IPS DF 19.7 (cell line): ENCODE results near the gene PPP1R15B.

Experiments used
- DNase-seq: peaks from one replicate; pipeline ENCODE4 v3.0.0-alpha.2; 2013; ENCODE audit warnings: low read depth, low spot score

The PPP1R15B gene

DNA sequence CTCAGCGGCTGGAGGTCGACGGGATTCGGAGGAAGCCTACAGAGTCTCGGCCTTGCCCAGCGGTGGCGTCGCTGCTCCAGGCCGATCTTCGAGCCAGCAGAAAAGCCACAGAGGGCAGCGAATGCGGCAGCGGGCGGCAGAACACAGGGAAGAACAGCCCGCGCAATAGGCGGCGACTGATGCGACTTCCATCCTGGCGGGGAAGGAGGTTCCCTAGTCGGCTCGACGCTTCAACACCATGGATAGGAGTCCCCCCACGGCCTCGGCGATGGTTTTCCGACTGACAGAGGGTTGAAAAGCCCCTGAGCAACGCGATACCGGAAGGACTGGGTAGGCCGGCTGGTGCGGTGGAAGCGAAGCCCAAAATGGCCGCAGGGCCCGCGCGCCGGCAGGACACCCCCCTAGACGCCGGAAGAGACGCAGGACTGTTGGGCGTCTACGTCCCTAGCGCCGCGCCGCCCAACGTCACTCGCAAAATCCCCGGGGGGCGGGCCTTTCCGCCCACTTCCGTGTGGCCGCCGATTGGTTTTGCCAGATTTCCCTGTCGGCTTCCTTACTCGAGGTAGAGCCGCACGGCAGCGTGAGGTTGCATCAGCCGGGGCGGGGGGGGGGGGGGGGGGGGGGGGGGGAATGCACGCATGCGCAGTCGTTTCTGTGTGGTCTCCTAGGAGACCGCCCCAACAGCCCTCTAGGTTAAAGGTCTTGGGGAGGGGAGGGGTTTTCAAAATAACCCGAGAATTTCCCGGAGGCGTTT, at the start of gene PPP1R15B:
PPP1R15B (minus strand) TSS at position 367 of the 754 bp plus-strand sequence. CDS start 406 bp downstream, outside the sequence.
- peak; percentile 88 for DNase-seq

DNA sequence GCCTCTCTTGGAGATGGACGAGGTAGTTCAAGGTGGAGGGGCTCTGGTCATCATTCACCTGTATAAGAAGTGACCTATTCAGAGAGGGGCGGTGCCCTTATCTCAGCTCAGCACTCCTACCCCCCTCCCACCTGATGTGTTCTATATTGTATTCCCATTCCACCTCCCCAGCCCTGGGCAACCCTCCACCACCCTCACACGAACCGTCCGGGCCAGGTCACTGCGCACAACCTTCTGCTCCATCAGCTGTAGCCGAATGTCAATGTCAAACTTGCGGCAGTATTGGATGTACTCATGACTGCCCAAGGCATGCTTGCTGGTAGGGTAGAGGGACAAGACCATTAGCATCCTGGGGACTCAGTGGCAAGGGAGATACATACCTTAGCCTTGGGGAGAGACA, 48.7 kb upstream of the PPP1R15B start:
- no peak for DNase-seq

GRCh38 chr1:204459706-204460105, 48.1 kb upstream of the PPP1R15B start:
- DNase-seq: no peak

DNA sequence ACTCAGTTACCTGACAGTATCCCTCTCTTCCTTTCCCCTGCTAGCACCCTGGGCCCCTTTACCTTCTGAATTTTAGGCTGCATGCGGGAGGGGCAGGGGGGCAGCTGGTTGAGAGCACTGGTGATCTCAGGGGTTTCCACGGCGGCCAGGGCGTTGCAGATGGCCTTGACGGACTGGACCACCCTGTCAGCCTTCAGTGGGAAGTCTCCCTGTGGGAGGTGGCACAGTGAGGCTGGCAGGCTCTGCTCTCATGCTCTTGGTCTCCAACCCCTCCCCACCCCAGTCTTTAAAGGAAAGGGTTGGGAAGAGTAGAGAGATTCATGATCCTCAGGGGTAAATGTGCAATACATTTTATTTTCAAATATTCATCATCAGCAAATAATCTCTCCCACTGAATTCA, 46.0 kb upstream of the PPP1R15B start:
- no peak for DNase-seq

- no peak for DNase-seq
Observed at GRCh38 chr1:204456826-204457442, 45.3 kb upstream of the PPP1R15B start.

DNA sequence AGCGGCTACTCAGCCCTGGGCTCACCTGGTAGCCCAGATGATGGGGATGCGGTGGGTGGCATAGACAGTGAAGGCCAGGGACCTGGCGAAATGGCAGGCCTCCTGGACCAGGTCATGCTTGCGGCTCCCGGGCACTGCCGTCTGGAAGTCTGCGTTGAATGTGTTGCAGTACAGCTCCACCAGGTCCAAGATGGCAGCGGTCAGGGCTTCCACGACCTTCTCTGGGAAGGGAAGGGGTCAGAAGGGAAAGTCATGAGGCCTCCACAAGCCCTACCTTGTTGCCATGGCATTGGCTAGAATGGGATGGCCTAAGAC, 44.2 kb upstream of the PPP1R15B start:
- no peak for DNase-seq

GRCh38 chr1:204455063-204455830, 43.6 kb upstream of the PPP1R15B start:
- DNase-seq: peak; percentile 48

DNA sequence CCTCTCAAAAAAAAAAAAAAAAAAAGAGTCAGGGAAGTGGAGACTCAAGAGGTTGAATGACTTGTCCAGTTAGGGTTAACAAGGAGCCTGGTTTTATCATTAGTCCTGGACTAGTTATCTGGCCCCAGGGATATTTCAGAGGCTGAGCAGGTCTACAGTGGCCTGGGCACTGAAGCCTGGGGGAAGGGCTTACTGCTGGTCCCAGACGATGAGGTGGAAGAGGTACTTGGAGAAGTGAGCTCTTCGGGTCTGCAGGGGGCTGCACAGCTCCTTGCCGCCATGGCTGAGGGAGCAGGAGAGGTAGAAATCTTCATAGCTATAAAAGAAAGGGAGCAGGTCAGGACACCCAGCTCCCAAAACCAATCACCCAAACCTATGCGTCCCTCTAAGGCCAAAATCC, 42.9 kb upstream of the PPP1R15B start:
- no peak for DNase-seq

GRCh38 chr1:204453141-204453772, 41.6 kb upstream of the PPP1R15B start:
- no peak for DNase-seq

GRCh38 chr1:204451352-204452124, 39.9 kb upstream of the PPP1R15B start:
- no peak for DNase-seq

GRCh38 chr1:204450461-204451257, 39.0 kb upstream of the PPP1R15B start:
- DNase-seq: no peak

- no peak for DNase-seq
Observed at GRCh38 chr1:204449678-204450280, 38.2 kb upstream of the PPP1R15B start.

DNA sequence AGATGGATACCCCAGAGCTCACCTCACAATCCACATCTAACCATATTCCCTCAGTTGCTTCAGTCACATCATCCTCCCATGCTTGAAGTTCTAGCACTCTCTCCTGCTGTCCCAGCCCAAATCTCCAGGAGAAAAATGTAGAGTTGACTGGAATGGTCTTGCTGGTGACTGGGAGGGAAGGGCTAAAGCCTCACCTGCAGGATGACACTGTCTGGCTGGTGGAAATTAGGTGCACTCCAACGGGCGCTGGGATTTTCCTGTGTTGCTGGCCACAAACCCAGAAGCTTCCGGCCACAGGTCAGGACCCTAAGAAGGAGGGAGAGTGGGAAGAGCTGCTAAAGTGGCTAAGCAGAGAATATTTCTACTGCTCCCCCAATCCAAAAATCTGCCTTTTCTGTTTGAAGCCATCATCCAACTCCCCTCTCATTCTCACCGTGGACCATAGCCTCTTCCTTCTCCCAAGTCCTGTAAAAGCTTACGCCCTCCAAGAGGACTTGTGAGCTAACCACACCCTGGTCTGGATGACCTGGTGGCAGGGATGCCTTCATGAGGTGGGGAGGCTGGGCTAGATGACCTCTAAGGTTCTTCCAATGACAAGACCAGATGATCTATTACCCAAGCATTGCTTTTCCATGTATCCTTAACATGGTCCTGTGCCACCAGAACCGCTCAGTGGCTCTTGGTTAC, 37.5 kb upstream of the PPP1R15B start:
- DNase-seq: no peak

- no peak for DNase-seq
Observed at GRCh38 chr1:204448344-204448964, 36.8 kb upstream of the PPP1R15B start.

- no peak for DNase-seq
Observed at GRCh38 chr1:204447736-204448135, 36.1 kb upstream of the PPP1R15B start.

- no peak for DNase-seq
Observed at GRCh38 chr1:204447190-204447589, 35.6 kb upstream of the PPP1R15B start.

DNA sequence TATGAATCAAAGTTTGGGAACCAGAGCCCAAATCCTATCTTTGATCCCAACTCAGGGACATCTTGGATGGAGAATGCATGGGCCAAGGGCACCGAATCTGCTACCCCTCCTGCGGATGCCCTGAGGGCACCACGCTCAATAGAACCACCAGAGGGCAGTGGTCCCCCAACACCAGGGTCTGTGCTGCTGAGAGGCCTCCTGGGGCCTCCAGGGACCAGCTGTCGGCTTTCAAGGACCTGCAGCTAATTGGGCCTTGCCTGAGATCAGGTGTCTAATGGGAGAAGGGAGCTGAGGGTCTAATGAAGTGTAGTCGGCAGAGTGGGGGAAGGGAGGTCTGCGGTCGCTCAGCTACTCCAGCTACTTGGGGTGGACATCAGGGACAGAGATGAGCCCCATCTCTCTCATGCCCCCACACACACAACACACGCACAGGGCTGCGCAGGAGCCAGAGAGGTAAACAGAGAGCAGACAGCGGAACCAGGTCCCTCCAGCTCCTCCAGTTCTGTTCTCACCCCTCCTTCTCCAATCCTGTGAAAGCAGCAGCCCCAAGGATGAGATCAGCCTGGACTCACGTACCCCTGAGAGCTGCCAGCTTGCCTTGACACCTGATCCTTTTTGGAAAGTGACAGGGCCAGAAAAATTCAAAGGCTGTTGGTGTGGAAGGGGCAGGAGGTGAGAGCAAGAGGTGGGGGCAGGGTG, 34.9 kb upstream of the PPP1R15B start:
- peak; percentile 79 for DNase-seq

GRCh38 chr1:204445860-204446412, 34.3 kb upstream of the PPP1R15B start:
- DNase-seq: no peak
